Hematopoietic multipotent progenitor cell treated with erythropoietin and hydrocortisone succinate and interleukin-3 and kit ligand, for 15 days (in vitro differentiated cells): ENCODE measurements around the gene ROR1.

Experiments used
- DNase-seq: peaks from one replicate; pipeline ENCODE4 v3.0.0-alpha.2; 2015; ENCODE audit warnings: low spot score

The ROR1 gene

DNA sequence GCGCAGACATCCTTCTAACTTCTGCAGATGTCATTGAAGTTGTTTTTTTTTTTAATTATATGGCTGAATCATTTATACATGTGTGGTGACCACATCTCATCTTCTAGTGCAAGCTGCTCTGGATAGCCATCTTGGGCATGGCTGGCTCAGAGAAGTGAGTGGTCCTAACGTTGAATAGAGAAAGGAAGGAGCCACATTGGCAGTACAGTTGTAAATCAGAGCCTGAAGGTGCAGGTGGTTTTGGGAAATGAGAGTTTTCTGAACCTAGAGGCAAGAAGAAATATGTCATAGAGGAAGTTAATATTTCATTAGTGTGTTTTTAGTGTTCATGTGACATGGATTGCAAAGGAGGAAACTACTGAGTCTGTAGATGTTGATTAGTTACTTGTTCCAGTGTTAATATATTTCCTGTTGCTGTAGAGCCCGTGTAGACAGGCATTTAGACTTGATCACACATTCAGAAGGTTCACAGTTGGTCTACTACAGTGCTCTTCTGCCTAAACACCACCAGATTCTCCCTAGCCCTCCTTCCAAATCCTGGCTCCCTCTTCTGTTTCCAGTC lies 163.7 kb downstream of the ROR1 start:
- DNase-seq = no peak

DNA sequence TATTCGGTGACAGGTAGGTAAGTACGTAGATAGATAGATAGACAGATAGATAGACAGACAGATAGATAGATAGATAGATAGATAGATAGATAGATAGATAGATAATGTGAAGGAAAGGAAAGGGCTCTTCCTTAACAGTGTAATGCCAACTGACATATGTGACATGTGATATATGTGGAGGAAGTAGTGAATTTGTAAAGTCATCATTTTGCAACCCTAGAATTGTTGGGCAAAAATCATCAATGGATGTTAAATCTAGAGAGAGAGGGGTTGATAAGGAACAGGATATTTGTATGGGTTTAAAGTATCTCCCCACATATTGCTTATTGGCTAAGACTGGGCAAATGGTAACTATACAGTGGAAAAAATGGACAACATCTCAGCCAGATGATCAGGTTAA lies 166.6 kb downstream of the ROR1 start:
- DNase-seq = no peak

DNA sequence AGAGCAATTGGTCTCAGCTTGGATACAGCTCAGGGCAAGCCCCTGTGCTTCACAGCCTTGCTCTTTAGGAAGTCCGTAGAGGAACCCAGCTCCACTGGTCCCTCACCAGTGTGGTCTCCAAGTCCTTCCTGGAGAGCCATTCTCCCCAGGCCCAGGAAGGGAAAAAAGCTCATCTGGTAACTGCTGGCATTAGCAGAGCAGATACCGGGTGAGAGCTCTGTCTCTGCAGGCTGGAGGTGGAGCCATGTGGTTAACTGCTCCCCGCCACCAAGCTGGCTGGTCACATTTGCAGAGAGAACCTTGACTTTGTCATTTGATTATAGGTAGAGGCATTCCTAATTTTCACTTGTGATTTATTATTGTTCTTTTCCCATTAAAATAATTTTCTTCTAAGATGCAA lies 169.6 kb downstream of the ROR1 start:
- DNase-seq = no peak

DNA sequence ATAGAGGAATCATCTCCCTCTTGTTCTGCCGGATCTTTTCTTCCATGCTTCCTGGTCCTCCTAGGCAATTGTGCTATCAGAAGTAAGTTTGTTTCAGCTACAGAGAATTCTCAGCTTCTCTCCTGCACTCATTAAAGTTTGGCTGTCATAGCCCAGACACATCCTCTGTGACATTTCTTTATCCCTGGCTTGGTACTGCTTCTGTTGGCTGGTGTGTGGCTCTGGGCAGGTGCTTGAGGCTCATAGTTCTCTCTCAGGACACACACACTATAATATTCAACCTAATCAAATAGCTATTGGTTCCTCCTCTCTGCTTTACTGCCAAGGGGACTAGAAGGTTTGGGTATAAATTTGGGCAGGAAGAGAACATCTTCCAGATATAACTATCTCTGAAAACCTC lies 172.1 kb downstream of the ROR1 start:
- DNase-seq = no peak

DNA sequence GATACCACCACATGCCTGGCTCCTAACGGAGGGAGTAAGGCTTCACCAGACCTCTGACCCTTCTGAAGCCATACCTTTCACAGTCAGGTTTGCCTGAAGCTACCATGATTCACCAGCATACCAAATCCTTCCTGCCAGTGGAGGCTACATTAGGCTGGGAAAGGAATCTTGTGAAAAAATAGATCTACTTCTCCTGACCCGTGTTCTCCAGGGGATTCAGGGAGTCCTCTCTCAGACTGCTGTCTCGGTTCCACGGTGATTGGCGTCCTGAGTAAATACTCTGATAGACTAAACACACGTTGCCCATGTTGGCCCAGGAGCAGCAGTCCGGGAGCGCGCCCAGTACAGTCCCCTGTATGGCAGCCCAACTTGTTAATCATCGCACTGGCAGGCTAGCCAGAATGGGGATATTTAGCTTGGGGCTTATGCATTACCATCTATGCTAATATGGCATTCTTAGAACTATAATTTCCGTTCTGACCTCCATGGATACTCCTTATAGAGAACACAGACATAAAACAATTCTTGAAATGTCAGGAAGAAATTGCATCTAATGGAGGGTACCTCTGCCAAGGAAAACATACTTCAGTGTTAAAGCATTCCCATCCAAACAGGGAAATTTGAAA lies 173.2 kb downstream of the ROR1 start:
- no peak for DNase-seq

DNA sequence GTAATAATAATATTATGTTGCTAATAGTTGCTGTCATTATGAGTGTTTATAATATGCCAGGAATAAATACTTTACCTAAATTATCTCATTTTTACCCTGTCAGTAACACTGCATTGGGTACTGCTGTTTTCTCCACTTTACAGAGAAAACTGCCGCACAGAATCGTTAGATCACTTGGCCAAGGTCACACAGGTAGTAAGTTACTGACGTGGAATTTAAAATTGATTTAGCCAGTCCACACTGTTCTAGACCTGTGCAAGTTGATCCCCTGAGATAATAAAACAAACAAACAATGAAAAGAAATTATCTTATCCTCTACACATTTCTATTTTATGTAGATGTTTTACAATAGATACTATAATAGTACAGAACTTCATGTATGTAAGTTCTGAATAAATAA lies 174.1 kb downstream of the ROR1 start:
- DNase-seq = no peak

DNA sequence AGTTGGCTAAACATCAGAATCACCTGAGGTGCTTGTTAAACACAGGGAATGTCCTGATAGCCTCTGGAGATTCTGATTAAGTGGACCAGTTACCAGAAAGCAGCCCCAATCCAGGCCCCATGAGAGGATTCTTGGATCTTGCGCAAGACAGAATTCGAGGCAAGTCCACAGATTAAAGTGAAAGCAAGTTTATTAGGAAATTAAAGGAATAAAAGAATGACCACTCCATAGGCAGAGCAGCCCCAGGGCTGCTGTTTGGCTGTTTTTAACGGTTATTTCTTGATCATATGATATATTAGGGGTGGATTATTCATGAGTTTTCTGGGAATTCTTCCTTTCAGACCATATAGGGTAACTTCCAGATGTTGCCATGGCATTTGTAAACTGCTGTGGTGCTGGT lies 176.2 kb downstream of the ROR1 start:
- no peak for DNase-seq

DNA sequence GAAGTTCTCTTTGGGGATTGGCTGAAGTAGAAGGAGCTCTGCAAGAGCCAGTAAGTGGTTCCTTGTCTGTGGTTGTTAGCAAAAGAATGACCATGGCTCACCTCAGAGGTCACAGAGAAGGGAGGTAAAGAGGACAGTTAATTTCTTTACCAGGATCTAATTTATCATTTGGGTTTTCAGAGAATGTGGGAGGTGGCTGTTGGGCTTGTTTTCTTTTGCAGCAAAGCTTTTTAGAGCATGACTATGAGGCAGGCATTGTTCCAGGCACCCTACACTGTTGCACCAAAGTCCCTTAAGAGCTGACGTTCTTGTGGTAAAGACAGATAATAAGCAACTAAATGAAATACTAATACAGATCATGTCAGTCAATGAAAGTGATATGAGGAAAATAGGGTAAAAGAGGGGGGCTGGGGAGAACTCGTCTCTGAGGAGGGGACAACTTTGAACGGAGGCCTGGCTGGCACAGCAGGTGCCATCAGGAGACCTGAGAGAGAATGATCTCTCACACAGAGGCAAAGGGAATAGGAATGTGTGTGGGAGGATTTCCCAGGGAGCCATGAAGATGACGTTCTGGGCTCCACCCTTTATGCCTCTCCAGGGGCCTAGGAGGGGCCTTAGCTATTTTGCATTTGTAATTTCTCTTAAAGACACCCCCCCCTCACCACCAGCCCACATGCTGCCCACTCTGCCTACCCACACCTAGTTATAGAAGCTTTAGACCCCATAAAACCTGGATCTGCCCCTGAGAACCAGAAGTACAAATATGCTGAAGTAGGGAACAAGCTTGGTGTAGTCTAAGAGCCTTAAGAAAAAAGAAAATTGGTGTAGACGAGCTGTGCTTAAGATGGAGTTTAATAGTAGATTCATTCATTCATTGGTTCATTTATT lies 177.5 kb downstream of the ROR1 start:
- DNase-seq = no peak

DNA sequence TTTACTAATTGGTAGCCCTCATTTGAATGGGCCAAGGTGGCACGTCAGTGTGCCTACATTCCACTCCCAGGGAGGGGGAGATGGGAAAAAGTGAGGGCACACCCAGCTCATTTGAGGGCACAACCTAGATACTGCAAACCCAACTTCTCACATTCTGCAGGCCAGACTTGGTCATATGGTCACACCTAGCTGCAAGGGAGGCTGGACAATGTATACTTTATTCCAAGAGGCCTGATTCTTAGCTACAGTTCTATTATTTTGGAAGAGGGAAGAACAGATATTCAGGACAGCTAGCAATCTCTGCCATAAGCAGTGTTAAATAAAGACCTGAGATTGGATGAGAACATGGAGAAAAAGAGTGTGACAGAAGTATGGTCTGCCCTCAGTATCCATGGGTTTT lies 180.4 kb downstream of the ROR1 start:
- DNase-seq = no peak

DNA sequence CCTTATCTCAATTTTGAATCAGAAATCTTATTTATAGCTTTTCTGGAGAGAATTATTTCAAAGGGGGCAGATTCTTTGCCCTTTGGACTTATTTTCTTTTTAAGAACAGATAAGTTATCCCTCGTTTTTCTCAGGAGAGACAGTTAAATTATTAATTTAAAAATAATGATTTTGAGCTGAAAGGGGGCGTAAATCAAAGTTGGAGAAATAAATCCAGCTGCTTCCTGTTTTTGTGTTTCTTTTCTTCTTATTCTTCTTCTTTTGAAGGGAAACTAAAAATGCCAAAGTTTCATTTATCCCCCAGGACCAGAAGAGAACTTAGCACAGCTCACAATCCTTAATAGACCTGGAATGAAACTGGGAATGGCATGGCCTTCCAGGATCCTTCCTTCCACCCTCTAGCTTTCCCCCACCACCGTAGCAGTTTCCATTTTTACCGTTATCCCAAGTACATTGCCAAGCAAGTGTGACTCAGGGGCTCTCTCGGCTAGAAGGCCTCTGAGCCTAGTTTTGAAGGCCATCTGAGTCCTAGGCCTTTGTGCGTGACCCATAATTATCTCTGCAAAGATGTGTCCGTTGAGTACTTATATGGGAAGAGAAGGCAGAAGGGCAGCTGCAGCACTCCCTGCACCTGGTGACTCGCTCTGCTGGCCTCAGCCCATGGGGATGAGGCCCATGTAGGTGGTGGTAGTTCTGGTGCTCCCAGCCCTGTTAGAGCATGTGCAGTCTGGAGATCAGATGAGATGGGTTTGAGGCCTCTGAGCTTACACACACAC lies 181.7 kb downstream of the ROR1 start:
- no peak for DNase-seq

DNA sequence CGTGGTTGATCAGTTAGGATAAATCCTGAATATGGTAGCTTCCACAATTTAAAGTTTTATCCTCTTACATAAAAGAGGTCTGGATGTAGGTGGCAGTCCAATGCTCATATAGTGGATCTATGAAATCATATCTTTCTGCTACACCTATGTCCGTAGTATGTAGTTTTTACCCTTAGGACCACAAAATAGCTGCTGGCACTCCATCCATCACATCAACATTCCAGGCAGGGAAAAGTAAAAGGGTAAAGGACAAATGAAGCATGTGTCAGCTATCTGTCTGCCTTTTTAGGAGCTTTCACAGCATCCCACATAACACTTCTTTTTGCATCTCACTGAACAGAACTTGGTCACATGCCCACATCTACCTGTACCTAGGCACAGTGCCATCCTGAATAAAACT lies 184.7 kb downstream of the ROR1 start:
- DNase-seq = no peak

DNA sequence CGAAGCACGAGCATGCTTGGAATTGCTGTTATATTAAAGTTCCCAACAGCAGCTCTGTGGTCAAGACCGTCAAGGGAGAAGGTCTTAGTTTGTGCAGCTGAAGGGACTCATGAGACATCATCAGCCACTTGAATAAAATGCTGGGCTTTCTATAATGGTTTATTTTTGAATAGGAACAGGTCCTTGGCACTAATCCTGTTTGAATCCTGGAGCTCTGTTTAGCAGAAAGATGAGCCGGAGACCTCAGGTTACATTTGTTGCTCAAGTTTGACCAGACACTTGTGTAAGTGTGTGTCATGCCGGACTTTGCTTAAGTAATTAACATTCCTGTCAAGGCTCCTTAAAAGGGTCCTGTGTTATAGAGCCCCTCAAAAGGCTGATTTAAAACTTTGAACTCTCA lies 186.5 kb downstream of the ROR1 start:
- DNase-seq = no peak

DNA sequence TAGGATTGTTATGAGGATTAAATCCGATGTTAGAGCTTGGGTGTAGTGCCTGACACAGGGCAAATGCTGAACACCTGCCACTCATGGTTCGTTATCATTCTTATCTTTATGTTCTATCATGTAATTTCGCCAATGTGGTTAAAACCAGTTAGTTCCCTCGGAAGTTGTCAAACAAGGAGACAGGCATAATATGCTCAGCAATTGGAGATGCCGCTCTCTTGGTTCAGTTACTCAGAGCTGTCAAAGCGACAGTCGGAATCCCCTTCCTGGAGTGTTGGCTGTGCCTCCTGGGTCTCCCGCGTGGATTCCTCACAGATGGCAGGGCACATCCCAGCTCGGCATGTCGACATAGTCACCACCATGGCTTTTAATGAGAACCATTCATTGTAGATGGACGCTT lies 192.2 kb downstream of the ROR1 start:
- DNase-seq = no peak

DNA sequence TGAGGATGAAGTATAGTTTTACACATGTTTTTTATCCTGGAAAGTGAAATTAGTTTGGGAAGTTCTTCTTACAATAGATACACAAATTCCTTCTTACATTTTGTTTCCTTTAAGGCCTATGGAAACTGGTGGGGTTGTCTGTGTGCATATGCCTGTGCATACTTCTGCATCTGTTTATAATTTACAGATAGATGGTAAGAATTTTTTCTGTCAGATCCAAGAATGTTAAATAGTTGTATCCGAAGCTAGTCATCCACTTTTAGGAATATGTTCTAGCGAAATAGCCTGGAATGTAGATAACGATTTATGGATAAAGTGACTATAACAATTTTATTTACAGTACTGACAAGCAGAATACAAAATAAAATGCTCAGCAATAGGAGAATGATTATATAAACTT lies 194.1 kb downstream of the ROR1 start:
- DNase-seq = no peak

DNA sequence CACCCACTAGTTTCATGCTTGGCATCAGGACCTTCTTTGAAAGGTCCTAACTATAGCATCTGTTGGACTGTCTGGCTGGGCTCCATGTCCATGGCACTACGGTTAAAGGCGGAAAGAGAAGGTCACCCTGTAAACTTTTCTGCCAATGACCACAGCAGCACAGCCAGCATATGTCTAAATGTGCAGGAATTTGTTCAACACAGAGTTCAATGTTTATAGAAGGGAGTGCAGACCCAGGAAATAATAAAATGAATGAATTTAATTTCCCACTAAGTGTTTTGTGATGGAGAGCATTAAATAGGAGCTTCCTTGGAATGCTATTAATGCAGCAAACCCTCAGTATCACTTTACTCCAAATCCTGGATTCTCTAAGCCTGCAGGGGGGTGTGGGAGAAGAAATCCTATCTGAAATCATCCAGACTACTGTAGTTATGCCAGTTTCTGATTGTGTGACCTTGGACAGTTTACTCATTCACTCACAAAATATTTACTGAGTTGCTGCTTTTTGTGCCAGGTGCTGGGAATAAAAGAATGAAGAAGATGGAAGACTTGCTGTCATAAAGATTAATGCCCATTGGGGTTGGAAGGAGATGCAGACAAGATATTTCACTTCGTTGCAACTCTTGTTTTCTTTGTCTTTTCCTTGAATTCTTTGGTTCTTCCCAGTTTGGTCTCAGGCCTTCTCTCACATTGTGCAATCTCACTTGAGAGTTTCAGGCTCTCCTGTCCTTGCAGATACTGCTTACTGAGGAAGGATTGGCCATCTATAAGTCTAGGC lies 195.0 kb downstream of the ROR1 start:
- DNase-seq = no peak

DNA sequence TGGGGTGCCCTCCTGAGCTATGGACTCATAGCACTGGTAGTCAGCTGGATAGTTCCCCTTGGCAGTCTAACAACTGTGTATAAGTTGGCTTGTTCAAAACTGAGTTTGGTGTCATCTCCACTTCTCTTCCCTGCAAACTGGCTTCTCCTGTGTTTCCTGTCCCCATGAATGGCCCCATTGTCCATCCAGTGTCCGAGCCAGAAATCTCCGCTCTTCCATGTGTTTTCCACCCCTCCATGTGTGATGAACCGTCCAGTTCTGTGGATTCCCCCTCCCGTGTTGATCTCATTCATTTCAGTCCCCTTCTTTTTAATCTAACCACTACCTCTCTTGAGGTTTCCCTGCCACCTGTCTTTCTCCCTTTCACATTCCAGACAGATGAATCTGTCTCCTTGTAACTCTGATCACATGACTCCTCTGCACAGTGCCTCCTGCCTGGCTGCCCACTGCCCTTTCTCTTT lies 195.7 kb downstream of the ROR1 start:
- DNase-seq = no peak

DNA sequence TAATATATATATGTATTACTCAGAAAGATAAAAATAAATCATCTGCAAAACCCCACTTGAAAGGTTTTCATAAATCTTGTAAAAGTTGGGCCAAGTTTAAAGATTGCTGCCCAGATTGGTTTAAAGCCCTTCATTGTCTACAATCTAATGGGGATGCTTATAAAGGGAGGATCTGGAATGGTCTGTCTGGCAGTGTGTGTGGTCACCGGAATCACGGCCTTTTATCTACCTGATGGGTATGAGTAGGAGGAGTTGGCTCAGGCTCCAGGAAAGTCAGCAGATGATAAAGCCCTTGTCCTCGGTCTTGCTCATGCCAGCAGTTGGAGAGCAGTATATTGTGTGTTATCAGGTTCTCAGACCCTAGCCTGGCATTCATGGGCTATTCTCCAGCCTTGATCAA lies 197.7 kb downstream of the ROR1 start:
- no peak for DNase-seq

DNA sequence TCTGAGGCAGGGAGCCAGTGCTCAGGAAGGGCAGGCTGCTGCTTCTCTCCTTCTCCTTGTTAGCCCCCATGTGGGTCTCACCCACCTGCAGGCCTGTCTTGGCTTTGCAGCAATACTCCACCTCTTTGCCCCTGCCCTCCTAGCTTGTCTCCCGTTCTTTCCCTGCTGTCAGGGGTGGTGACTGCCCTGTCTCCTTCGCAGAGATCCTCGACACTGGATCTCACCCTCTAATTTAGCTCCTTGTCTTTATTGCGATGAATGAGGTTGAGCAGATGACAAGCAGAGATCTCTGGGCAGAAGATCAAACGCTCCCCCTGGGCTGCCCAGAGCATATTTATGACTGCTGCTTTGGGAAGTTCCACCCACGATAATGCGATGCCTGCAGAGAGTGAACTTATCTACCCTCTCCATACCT lies 199.2 kb downstream of the ROR1 start:
- DNase-seq = no peak

DNA sequence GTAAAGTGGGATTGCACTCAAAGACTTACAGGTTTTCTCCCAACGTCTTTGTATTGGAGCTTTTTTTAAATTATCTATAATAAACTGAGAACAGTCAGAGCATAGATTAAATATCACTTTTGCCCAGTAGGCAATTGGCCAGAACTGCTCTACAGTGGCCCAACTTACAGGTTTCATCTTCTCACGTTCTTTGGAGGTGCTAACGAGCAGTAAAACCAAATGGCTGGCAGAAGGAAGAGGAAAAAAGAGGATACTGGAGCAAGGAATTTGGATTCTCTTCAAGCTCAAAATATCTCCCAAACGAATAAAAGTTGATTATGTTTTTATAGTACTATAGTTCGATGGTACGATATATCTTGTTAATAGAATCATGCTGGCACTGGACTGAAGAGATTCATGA lies 201.1 kb downstream of the ROR1 start:
- DNase-seq = no peak

DNA sequence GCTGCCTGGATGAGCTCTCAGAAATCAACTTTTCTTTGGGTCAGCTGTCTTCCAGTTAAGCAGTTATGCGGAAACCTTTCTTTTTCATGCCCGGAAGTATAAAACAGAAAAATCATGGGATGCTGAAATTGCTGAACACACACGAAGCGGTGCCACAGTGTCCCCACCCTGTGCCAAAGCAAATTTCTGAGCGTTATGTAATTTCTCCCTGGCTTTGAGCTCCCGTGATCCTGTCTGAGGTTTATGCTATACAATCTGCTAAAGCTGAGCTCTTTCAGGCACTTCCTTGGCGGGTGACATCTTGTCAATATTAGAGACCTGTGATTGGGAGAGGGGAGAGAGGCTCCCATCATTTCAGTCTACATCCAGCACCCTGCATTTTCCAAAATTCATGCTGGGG lies 201.7 kb downstream of the ROR1 start:
- no peak for DNase-seq

DNA sequence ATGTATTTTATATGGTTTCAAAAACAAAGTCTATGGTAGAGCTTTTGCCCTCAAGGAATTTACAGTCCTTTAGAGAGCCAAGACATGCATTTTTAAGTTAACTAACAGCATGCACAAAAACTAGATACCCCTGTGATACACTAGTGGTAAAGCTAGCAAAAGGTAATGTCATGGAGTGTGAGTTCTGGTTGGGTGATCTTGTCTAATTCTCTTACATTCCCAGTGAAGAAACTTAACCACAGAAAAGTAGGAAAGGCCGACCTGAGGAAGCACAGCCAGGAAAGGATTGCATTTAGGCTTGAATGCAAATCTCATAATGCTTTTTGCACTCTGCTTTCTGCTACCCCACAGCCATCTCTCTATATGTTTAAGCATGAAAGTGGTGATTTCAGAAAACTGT lies 202.2 kb downstream of the ROR1 start:
- no peak for DNase-seq

DNA sequence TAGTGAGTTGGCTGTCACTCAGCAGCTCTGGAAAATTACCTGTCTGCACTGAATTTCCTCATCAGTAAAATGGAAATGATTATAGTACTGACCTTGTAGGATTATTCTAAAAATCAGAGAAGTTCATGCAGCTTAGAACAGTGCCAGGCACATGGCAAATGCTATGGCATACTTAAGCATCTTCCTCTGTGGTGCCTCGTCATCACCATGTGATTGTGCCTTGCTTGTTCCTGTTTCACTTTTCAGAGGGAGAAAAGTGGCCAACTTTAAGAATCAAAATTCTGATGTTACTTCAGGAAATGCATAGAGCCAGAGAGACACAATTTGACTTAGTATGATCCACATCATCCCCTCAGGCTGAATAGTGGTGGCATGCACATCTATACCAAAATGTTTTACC lies 203.6 kb downstream of the ROR1 start:
- DNase-seq = no peak
